Measurements from ENCODE around the gene RNF130. TPM values are rescaled to one million over a fixed set of nuclear protein-coding genes. Genes with fewer than 3 reads are reported as not detected.

RNF130 gene
- total and polyA plus RNA-seq, 2 of the 13 experiments (the other 11 are each of a cell fraction or from before 2014, with no cell fraction given): 28.2 to 28.3 TPM

DNA sequence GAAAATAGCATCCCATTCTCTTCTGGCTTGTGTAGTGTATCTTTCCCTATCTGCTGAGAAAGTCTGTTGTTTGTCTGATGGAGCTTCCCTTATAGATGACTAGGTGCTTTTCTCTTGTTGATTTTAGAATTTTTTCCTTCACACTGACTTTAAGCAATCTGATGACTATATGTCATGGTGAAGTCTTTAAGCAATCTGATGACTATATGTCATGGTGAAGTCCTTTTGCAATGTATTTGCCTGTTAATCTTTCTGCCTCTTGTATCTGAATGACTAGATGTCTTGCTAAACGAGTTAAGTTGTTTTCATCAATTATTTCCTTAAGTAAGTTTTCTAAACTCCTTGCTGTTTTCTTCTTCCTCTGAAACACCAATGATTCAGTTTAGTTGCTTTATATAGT lies 80.5 kb downstream of the RNF130 start:
- H3K4me1 ChIP-seq (ENCODE audit: insufficient read depth, low read length): no peaks in the 10 kb centered on the region
- no peaks in the 10 kb centered on the region for H3K79me2 ChIP-seq (ENCODE audit: insufficient read depth, low read length)
- no peak for TF ChIP-seq SOX13 (IDR thresholded peaks at IDR 0.05)
- no peak for TF ChIP-seq SOX13 (CRISPR knock-in tag; conservative IDR thresholded peaks at IDR 0.05 in 1 of 2, IDR thresholded peaks at IDR 0.05 in 1 of 2)
- TF ChIP-seq ZNF33A (CRISPR knock-in tag; IDR thresholded peaks at IDR 0.05; ENCODE audit: borderline replicate concordance): no peak
- TF ChIP-seq RBFOX2 (IDR thresholded peaks at IDR 0.05; ENCODE audit: low read depth, low read length): no peak
- no peak for TF ChIP-seq ZNF775 (CRISPR knock-in tag; IDR thresholded peaks at IDR 0.05; ENCODE audit: borderline replicate concordance)
- no peak for TF ChIP-seq TRIM24 (CRISPR knock-in tag; IDR thresholded peaks at IDR 0.05)
- TF ChIP-seq ZNF263 (CRISPR knock-in tag; IDR thresholded peaks at IDR 0.05): no peak
- TF ChIP-seq ZNF746 (CRISPR knock-in tag; IDR thresholded peaks at IDR 0.05): no peak
- no peak for TF ChIP-seq ZNF546 (CRISPR knock-in tag; conservative IDR thresholded peaks at IDR 0.05)
- TF ChIP-seq POLR2G (IDR thresholded peaks at IDR 0.05; ENCODE audit: low read depth, low read length): no peak
- TF ChIP-seq, protein P1, sequence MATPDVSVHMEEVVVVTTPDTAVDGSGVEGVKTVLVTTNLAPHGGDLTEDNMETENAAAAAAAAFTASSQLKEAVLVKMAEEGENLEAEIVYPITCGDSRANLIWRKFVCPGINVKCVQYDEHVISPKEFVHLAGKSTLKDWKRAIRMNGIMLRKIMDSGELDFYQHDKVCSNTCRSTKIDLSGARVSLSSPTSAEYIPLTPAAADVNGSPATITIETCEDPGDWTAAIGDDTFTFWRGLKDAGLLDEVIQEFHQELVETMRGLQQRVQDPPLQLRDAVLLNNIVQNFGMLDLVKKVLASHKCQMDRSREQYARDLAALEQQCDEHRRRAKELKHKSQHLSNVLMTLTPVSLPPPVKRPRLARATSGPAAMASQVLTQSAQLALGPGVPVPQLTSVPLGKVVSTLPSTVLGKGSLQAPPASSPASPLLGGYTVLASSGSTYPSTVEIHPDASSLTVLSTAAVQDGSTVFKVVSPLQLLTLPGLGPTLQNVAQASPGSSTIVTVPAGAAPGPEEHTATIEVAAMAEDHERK (CRISPR knock-in tag; IDR thresholded peaks at IDR 0.05; ENCODE audit: low read depth): no peak
- no peak for TF ChIP-seq GATAD1 (CRISPR knock-in tag; IDR thresholded peaks at IDR 0.05)
- no peak for TF ChIP-seq ZSCAN9 (CRISPR knock-in tag; IDR thresholded peaks at IDR 0.05; ENCODE audit: borderline replicate concordance)
- TF ChIP-seq SOX6 (IDR thresholded peaks at IDR 0.05): no peak
- no peak for TF ChIP-seq SOX6 (CRISPR knock-in tag; IDR thresholded peaks at IDR 0.05)
- no peaks in the 10 kb centered on the region for H4K20me1 ChIP-seq (ENCODE audit: insufficient read depth, low read length)
- DNase-seq (ENCODE audit: low spot score) (no peak), ATAC-seq (no peak), FAIRE-seq (no peak)
- no TSS peak for BruUV-seq (replicated peaks)
- in situ Hi-C loops (cut with HindIII; ENCODE audit: extremely low pct_ligation_motif_present, low pct_unique_long_range_greater_than_20kb): no loop called here
- no peak overlapping the region for H3K4me3 ChIP-seq (replicated peaks in 1 of 3; ENCODE audit: insufficient read depth in 1 of 3, low read depth in 2 of 3, low read length in 3 of 3)
- no peak overlapping the region for H3K4me2 ChIP-seq (ENCODE audit: low read depth, low read length)
- H2AFZ ChIP-seq (ENCODE audit: low read length): no peak overlapping the region
- no peak overlapping the region for H3K9ac ChIP-seq (ENCODE audit: insufficient read depth, low read depth, low read length)
- 85% methylated on average over 1 of the region's 1 CpG for WGBS (ENCODE audit: low lambda C conversion rate)
- no peaks in the 10 kb centered on the region for H3K27me3 ChIP-seq (ENCODE audit: control insufficient read depth in 1 of 2, insufficient read depth in 2 of 2, low read length in 2 of 2)
- CTCF ChIA-PET (ENCODE audit: low intra/inter-chr PET ratio, low total read pairs): no interaction called here
- H3K27ac ChIP-seq (ENCODE audit: extremely low read length, insufficient read depth, low read length): no peak overlapping the region
- intact Hi-C loops (cut with micrococcal nuclease; ENCODE audit: unreplicated experiment): no loop called here
- POLR2A ChIA-PET: no interaction called here
- H3K9me3 ChIP-seq (ENCODE audit: low read length): no peaks in the 10 kb centered on the region; the same call in 1 of the 2 replicates
- H3K36me3 ChIP-seq (replicated peaks in 1 of 2; ENCODE audit: control insufficient read depth in 1 of 2, insufficient read depth in 2 of 2, low read length in 2 of 2): no peaks in the 10 kb centered on the region
